Activated T-helper 1 cell treated with Interleukin-2 at 50 U/mL for 16 hours (primary cell): Measurements from ENCODE around the gene EEFSEC.

ENCODE experiments used
- DNase-seq: peaks from one replicate; pipeline ENCODE4 v3.0.0-alpha.2; 2020; ENCODE audit warnings: low read depth

The EEFSEC gene

DNA sequence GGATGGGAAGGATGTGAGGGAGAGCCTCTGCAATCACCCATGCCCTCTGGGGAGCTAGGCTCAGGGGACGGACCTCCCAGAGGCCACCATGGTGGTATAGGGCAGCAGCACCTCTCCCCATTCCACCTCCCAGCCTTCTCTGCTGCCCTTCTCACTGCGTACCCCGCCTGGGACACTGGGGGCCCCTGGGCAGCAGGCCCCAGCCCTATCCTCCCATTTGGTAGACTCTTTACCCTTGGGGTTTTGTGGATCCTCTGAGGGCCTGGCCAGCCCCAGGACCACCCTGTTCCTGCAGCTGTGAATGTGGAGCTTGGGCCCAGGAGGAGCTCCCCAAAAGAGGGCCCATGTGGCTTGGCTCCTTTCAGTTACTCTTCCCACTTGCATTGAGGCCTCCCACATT is 181.5 kb downstream of the EEFSEC start:
- DNase-seq: no peak

DNA sequence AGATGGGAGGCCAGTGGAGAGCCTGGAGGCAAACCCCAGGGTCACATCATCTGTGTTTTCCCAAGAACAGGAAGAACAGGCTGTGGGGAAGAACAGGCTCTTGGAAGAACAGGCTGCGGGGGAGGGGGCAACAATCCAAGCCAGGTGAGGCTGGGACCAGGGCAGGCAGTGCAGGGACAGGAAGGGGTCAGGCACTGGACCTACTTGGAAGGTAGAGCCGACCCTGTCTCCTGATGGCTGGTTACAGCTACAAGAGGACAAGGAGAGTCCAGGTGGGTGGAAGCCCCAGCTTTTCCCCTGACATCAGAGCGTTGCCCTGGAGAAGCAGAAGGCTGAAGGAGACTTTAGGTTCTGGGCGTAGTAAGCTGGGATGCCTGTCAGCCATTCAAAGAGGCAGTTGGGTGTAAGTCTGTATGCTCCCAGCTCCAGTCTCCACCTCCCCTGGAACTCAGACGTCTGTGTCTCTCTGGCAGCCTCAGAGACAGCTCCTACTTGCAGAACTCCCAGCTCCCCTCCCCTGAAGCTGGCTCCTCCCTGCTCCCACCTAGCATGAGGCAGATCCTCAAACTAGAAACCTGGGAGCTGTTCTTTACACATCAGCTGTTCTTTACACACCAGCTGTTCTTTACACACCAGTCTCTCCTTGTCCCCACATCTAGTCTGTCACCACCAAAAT is 182.5 kb downstream of the EEFSEC start:
- no peak for DNase-seq

DNA sequence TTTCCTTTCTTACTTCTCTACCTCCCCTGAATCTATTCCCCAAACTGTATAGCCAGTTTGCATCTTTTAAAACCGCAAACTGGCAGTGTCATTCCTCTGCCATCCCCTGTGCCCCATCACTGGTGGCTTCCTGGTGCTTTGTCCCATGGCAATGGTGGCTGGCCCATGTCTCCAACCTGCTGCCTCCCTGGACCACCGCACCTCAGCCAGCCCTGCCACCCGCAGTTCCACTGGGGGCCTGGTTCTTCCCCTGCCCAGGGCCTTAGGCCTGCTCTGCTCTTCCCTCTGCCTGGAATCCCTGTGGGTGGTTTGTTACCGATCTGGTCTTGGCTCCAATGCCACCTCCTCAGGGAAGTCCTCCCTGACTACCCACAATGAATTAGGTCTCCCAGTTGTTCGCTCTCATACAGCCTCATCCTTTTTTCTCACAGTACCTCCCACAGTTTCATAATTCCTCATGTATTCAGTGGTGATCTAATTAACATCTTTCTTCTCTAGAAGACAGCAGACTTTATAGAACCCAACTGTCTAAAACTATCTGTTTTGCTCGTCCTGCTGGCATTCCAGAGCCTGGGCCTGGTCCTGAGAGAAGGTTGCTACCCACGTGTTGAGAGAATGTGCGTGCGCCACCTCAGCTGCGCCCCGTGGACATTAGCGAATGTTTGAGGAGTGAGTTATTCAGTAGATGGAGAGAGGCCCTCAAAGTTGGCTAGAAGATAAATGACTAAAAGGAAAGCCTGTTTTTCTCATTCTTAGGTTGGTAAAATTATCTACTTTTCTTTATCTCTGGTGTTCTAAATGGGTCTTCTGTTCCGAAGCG is 183.3 kb downstream of the EEFSEC start:
- no peak for DNase-seq

DNA sequence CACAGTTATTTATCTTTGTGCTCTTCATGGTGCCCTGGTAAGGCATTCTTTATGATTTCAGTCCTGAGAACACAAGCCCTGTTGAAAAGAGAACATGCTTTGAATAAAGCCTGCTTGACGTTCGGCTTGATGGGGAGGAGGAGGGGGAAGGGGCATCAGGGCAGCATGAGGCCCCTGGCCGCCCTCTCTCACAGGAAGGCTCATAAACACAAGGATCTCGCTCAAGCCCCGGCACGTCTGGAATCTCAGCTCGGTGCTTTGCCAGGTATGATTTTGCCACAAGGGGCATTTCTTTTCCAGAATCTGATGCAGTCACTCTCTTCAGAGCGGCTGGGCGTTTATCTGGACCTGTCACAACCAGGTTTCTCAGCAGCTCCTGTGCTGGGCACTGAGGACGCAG is 184.0 kb downstream of the EEFSEC start:
- DNase-seq: no peak

DNA sequence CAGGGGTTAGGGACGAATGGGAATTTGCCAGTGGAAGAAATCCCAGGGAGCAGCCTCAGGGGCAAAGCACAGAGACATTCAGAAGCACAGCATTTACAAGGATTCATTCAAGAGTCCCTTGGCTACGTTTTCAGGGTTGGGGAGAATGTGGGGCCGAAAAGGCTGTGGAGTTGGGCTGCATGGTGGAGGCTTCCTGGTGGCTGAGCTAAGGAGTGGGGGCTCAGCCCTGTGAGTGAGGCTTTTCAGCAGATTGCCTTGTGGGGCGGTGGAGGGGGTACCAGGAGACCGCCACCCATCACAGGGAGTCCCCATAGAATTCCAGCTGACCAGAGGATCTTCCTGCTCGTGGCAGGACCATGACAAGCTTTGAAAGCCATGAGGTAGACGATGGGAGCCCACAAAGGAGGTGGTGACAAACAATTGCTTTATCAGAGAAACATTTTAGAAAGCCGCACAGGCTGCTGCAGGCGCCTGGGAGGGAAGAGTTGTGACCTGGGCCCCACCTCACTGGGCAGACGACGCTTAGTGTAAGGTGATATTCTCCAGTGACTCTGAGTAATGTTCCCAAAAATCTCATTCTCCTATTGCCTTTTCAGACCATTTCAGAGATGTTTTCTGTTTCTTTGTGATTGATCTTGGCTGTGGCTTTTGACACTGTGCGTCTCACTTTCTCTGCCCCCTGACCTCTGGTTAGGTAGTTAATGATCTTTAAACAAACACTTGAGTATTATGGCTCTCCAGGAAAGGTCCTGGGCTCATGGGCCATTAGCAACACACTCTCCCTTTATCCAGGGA is 185.5 kb downstream of the EEFSEC start:
- DNase-seq: no peak

DNA sequence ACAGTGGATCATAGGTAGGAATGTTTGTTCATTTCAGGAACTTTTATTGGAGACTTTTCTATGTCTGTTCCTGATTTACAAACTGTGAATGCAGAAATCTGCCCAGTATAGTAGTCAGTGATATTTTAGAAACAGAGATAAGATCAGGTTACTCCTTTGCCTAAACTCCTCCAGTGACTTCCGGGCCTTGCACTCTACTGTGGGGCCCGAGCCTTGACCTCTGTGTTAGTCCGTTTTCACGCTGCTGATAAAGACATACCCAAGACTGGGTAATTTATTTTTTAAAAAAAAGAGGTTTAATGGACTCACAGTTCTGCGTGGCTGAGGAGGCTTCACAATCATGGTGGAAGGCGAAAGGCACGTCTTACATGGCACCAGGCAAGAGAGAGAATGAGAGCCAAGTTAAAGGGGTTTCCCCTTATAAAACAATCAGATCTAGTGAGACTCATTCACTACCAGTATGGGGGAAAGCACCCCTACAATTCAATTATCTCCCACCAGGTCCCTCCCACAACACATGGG is 186.3 kb downstream of the EEFSEC start:
- DNase-seq: no peak

DNA sequence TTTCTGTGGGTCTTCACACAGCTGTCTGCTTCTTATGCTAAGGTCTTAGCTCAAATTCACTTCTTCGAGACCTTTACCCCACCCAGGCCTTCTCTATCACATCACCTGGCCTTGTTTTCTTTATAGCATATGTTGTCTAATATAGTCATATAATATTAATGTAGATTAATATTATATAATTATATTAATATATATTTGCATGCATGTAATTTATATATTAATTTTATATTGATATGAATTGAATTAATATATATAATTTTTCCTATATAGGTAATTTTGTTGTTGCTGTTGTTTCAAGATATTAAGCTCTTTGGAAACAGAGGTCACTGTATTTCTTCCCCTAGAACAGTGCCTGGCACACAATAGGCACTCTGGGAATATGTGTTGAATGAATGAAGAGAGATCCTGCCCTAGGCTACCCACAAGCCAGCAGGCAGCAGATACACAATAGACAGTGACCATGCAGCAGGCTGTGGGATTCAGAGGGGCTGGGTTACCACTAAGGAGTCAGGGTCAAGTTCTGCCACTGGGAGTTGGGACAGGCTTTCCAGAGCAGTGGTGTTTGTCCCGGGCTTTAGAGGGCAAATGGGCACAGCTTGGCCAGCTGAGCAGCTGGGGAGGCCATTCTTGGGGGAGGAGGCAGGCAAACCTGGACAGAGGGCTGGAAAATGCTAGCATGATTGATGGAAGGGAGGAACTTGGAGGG is 187.1 kb downstream of the EEFSEC start:
- DNase-seq: no peak

DNA sequence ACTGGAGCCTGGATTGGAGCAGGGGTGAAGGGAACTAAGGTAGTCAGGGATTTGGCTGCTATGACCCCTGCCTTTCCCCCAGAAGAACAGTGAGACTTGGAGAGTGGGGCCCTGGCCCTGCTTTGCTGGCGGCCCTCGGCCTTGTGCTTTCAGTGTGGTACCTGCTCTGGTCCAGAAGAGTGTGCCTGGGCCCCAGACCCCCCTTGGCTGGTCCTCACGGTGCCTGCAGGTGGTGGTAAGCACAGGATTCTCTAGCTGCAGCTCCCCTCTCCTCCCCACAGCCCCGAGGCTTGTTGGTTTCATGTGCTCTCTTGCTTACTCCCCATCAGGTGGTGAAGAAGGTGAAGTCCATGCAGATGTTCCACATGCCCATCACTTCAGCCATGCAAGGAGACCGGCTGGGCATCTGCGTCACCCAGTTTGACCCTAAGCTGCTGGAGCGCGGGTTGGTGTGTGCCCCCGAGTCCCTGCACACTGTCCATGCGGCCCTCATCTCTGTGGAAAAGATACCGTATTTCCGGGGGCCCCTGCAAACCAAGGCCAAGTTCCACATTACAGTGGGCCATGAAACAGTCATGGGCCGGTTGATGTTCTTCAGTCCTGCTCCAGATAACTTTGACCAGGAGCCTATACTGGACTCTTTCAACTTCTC is 187.7 kb downstream of the EEFSEC start:
- DNase-seq: no peak

DNA sequence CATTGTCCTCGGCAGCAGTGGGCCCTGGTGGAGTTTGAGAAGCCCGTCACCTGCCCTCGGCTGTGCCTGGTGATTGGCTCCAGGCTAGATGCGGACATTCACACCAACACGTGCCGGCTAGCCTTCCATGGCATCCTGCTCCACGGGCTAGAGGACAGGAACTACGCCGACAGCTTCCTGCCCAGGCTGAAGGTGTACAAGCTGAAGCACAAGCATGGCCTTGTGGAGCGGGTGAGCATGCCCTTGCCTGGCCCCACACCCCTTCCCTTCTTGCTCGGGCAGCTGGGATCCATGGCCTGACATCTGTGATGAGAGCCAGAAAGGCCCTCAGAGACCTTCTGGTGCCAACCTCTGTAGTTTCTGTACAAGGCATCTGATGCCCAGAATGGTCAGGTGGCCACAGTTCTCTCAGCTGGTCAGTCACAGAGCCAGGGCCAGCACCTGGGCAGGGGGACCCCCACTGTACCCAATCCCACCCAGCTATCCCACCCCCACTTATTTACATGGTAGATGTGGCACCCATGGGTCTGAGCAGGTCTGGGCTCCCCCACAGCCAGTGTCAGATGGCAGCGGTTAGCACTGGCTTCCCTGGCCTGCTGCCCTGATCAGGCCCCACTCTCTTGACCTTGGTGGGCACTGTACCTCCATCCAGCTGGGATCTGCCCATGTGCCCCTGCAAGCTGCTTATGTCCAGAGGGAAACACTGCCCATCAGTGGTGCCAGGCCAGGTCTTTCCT is 188.5 kb downstream of the EEFSEC start:
- no peak for DNase-seq

DNA sequence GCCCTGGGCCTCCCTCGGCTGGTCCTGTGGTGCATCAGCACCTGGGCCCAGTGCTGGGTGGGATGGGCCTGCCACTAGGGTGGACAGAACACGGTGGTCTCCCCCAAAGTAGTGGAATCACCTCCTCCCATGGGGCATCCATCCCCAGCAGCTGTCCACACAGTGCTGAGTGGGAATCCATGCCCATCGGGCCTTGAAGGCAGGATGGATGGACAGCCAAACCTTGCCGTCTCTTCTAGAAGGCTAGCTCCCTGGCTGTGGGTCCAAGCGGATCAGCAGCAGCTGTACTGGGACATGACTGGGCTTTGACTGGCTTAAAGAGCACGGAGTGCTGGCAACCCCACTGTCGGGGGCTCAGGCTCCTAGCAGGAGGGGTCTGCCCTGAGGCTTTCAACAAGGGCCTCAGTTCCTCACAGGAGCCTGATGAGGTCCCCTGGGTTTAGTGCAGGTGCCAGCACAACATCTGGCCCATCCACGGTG is 189.5 kb downstream of the EEFSEC start:
- DNase-seq: no peak

DNA sequence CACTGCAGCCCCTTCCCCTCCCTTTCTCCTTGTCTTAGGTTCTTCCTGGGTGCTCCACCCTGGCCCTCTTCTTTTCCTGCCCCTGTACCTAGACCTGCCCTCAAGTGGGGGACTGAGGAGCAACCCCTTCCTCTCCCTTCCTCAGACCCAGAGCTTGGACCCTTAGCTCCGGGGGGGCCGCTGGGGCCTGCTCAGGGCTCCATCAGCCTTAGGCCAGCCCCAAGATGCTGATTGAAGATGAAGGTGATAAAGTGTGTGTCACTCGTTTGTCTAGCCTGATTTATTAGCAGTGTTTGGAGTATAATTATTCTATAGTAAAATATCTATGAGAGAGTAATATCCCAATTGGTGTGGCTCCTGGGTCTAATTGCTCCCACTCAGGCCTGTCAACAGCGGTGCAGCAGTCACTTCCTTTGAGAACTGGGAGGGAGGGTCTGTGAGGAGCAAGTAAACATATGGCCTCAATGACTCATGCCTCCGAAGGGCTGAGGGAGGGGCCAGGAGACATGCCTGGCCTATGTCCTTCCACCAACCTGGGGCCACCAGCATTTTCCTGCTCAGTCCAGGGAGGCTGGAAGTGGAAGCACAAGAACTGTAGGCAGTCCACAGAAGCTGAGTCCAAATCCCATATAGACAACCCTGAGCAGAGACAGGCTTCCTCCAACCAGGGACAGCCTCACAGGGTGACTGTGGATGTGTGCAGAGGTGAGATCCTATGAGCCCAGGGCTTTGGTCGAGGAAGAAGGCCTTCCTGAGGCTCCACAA is 190.2 kb downstream of the EEFSEC start:
- no peak for DNase-seq

DNA sequence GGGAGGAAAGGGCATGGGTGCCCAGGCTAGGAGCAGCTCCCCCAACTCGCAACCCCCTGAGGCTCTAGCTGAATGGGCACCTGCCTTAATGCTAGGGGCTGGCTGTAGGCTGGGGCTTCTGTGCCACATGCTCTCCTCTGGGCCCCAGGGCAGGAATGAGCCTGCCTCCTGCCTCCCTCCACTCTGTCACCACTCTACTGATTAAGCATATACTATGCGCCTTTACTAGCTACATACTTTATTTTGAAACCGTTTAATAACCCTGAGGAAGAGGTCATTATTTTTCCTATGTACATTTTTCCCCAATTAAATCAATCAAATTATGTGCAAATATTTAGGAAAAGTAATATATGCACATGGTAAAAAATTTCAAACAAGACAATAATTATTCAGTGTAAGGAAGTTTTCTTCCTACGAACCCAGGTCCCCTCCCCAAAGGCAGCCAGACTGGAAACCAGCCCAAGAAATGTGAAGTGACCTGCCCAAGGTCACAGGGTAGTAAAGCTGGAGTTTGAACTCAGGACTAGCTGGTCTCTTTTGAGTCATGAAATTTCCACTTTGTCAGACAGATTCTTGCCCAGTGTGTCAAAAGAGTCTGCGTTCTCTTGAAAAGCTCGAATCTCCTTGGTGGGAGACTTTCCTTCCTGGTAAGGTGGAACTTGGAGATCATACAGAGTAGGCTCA is 190.9 kb downstream of the EEFSEC start:
- DNase-seq: no peak

DNA sequence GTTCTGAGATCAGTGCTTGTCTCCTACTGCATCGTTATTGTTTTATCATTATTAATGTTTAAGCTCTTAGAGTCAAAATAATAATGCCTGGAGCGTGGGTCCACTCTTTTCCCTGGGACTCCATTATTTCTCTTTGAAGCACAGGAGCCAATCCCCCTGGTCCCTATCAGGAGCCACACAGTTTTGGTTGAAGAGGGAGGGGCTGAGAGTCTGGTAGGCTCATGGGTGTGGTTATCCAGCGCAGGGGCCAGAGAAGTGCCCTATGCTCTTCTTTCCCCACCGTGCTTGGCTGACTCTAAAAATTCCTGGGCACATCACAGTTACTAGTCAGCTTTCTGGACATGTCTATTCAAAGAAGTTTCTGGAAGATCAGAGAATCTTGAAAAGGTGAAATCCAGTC is 191.9 kb downstream of the EEFSEC start:
- DNase-seq: no peak

DNA sequence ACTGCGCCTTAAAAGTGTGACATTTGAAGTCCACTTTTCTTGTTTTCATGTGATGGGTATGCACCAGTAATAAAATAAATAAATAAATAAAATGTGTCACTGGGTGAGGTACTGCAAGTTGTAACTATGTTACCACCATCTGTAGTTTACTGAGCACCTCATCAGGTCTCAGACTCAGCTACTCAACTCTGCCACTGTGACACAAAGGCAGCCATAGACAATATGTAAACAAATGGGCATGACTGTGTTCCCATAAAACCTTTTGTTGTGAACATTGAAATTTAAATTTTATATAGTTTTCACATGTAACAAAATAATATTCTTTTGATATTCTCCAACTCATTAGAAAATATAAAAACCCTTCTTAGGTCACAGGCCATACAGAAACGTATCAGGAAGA is 193.3 kb downstream of the EEFSEC start:
- no peak for DNase-seq

DNA sequence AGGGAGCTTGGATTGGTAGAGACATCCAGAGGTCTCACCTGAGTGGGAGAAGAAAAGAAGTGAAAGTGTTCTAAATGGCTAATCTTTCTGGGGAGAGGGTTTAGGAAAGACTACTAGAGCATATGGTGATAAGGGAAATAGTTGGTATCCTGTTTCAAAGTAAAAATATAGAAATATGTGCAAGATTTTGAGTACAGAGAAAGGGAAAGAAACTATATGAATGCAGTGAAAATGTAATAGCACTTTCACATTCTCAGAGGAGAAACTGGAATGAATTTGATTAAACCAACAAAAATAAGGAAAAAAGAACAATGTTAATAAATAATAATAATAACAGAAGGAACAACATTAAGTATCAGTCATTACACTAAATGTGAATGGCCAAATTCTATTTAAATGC is 194.0 kb downstream of the EEFSEC start:
- DNase-seq: no peak

DNA sequence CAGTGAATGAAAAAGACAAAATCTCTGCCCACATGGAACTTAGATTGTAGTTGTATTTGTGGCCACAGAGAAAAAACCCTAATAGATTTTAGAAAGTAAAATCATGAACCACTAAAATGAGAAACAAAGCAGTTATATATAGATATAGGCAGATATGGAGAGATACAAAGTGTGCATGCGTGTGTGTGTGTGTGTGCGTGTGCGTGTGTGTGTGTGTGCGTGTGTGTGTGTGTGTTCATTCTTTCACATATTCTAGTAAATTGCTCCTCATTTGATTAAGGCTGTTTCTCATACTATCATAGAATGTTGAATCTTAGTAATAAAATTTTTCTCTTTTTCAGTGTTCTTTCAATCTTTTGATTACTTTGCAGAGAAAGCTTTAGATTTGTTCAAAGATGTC is 194.8 kb downstream of the EEFSEC start:
- DNase-seq: no peak

DNA sequence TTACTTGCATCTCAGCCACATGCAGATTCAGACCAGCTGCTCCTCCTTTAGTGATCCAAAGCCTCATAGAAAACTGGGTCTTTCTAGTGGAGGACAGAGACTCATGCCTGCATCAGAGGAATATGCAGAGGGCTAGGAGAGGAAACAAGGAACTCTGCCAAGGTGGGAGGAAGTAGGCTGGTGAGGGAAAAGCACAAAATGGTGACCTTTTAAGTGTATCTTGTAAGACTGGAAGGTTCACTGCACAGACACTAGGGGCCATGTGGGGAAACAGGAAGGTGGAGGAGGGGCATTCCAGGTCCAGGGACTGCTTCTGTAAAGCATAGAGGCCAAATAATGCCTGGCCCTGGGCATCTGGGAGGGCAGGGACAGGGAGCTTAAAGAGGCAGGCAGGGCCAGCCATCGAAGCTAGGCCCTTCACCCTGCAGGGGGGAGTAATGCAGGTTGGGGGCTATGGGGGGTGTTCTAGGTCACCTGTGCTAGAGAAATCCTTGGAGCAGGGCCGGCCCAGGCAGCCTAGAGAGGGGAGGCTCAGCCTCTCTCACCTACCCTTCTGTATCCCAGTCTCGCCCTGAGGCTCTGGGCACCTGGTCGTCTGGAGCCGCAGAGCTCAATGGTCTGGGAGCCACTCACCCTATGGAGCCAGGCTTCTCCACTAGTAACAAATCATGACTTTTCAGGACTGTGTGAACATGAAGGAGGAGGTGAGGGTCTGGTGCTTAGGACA is 195.7 kb downstream of the EEFSEC start:
- no peak for DNase-seq

DNA sequence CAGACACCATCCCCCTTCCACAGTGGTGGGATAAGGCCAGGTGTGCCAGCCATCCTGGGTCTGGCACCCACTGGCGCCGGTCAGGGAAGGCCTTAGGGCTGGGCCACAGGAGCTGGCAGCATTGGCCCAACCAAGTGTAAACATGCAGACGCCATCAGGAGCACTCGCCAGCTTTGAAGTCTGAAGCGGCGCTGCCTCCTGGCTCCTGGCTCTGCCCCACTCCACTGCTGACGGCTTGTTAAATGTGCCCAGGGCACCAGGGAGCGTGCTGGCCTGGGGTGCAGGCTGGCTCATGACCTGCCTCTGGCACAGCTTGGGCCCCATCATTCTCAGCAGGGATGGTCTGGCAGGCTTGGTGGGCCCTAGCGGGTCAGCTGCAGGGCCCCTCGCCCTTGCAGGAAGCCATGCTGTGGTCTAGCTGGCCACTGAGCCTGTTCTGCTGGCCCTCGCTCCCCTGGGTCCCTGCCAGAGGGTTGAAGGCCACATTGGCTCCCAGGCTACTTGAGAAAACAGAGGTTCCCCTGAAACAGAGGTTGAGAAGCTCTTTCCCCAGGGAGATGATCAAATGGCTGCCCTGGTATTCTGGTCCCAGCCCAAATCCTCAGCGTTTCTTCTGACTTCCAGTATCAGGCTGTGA is 196.8 kb downstream of the EEFSEC start:
- DNase-seq: no peak
